ENCODE measurements around the gene SDK1. TPM values are rescaled to one million over a fixed set of nuclear protein-coding genes. Genes with fewer than 3 reads are reported as not detected.
"Not testable (repeated sequence)": the region's sequence is repeated elsewhere in the genome, so short reads cannot be mapped to it uniquely, and the experiment has no call there.

SDK1 gene
- total RNA-seq, 2 donors from 2014 or later: 4.8 to 13.2 TPM

DNA sequence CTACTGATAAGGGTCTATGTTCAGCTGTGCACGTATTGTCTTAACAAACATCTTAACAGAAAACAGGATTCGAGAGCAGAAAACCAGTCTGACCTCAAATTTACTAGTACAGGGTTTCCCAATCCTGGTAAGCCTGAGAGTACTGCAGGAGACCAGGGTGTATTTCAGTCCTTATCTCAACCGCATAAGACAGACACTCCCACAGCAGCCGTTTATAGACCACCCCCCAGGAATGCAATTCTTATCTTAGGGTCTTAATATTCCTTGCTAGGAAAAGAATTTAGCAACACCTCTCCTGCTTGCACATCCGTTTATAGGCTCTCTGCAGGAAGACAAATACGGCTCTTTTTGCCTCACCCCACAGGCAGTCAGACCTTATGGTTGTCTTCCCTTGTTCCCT, 277.3 kb downstream of the SDK1 start:
- no peaks in the 10 kb centered on the region for H3K36me3 ChIP-seq
- intact Hi-C loops (cut with DNase I): no loop called here
- no peak overlapping the region for H3K27ac ChIP-seq
- H3K4me1 ChIP-seq (replicated peaks): no peaks in the 10 kb centered on the region
- H3K4me3 ChIP-seq: no peak overlapping the region
- 94% methylated on average over 6 of the region's 6 CpGs for WGBS
- no peak for DNase-seq (ENCODE audit: low spot score)
- no peaks in the 10 kb centered on the region for H3K27me3 ChIP-seq (replicated peaks; ENCODE audit: insufficient read depth)
- no peaks in the 10 kb centered on the region for H3K9me3 ChIP-seq
- no peak for TF ChIP-seq POLR2A (IDR thresholded peaks at IDR 0.05)
- no peak for TF ChIP-seq POLR2AphosphoS5 (IDR thresholded peaks at IDR 0.05)
- TF ChIP-seq CTCF (IDR thresholded peaks at IDR 0.05): no peak

DNA sequence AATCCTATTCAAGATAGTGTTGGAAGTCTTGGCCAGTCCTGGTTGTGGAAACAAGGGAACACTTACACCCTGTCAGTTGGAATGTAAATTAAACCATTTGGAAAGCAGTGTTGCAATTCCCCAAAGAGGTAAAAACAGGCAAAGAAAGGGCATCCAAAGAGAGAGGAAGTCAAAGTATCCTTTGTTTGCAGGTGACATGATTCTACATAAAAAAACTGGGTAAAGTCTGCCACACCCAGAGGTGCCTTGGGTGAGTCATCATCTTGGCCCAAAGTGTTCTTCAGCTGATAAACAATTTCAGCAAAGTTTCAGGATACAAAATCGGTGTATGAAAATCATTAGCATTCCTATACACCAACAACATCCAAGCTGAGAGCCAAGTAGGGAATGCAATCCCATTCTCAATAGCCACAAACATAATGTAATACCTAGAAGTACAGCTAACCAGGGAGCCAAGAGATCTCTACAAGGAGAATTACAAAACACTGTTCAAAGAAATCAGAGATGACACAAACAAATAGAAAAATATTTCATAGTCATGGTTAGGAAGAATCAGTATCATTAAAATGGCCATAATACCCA, 278.7 kb downstream of the SDK1 start:
- Histone ChIP-seq H3K9me3 (no peaks in the 10 kb centered on the region), H3K36me3 (no peaks in the 10 kb centered on the region), H3K4me1 (replicated peaks) (no peaks in the 10 kb centered on the region), H3K4me3 (no peak overlapping the region), H3K27ac (no peak overlapping the region), H3K27me3 (replicated peaks; ENCODE audit: insufficient read depth) (no peaks in the 10 kb centered on the region)
- 73% methylated on average over 1 of the region's 1 CpG for WGBS
- intact Hi-C loops (cut with DNase I): no loop called here
- no peak for DNase-seq (ENCODE audit: low spot score)
- TF ChIP-seq CTCF (IDR thresholded peaks at IDR 0.05) (no peak), POLR2AphosphoS5 (IDR thresholded peaks at IDR 0.05) (no peak), POLR2A (IDR thresholded peaks at IDR 0.05) (no peak)

DNA sequence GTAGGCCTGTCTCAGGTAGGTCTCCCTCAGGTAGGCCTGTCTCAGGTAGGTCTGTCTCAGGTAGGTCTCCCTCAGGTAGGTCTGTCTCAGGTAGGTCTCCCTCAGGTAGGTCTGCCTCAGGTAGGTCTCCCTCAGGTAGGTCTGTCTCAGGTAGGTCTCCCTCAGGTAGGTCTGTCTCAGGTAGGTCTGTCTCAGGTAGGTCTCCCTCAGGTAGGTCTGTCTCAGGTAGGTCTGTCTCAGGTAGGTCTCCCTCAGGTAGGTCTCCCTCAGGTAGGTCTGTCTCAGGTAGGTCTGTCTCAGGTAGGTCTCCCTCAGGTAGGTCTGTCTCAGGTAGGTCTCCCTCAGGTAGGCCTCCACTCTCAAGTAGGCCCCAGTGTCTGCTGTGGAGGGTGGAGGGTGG, 281.1 kb downstream of the SDK1 start:
- H3K9me3 ChIP-seq; H3K36me3 ChIP-seq; intact Hi-C loops (cut with DNase I); H3K27ac ChIP-seq; H3K4me1 ChIP-seq (replicated peaks); DNase-seq (ENCODE audit: low spot score); H3K27me3 ChIP-seq (replicated peaks; ENCODE audit: insufficient read depth); H3K4me3 ChIP-seq: not testable (repeated sequence)

GRCh38 chr7:3585826-3586225, 284.8 kb downstream of the SDK1 start:
- no peaks in the 10 kb centered on the region for H3K9me3 ChIP-seq
- intact Hi-C loops (cut with DNase I): no loop called here
- TF ChIP-seq POLR2A (IDR thresholded peaks at IDR 0.05): no peak
- no peak for TF ChIP-seq POLR2AphosphoS5 (IDR thresholded peaks at IDR 0.05)
- no peak for TF ChIP-seq CTCF (IDR thresholded peaks at IDR 0.05)
- H3K27me3 ChIP-seq (replicated peaks; ENCODE audit: insufficient read depth): no peaks in the 10 kb centered on the region
- H3K36me3 ChIP-seq: no peaks in the 10 kb centered on the region
- no peak overlapping the region for H3K4me3 ChIP-seq
- no peak overlapping the region for H3K27ac ChIP-seq
- no peaks in the 10 kb centered on the region for H3K4me1 ChIP-seq (replicated peaks)
- WGBS: 92% methylated on average over 4 of the region's 4 CpGs
- DNase-seq (ENCODE audit: low spot score): no peak

GRCh38 chr7:3588341-3588740, 287.3 kb downstream of the SDK1 start:
- WGBS: 30% methylated on average over 3 of the region's 3 CpGs
- intact Hi-C loops (cut with DNase I): no loop called here
- H3K27me3 ChIP-seq (replicated peaks; ENCODE audit: insufficient read depth): no peaks in the 10 kb centered on the region
- no peak overlapping the region for H3K27ac ChIP-seq
- no peak overlapping the region for H3K4me3 ChIP-seq
- TF ChIP-seq POLR2AphosphoS5 (IDR thresholded peaks at IDR 0.05) (no peak), POLR2A (IDR thresholded peaks at IDR 0.05) (no peak), CTCF (IDR thresholded peaks at IDR 0.05) (no peak)
- DNase-seq (ENCODE audit: low spot score): no peak
- H3K9me3 ChIP-seq: no peaks in the 10 kb centered on the region
- H3K36me3 ChIP-seq: no peaks in the 10 kb centered on the region
- no peaks in the 10 kb centered on the region for H3K4me1 ChIP-seq (replicated peaks)
